HG03066 (cell line): ENCODE results near the gene CDH23.

Experiments used
- ATAC-seq: cut with Tn5 transposase; IDR thresholded peaks from one replicate; pipeline ENCODE4 v1.9.1; 2021; ENCODE audit warnings: low read depth; ENCODE audit not compliant: unreplicated experiment

The CDH23 gene

GRCh38 chr10:71553432-71553831 is 156.7 kb downstream of the CDH23 start:
- no peak for ATAC-seq

DNA sequence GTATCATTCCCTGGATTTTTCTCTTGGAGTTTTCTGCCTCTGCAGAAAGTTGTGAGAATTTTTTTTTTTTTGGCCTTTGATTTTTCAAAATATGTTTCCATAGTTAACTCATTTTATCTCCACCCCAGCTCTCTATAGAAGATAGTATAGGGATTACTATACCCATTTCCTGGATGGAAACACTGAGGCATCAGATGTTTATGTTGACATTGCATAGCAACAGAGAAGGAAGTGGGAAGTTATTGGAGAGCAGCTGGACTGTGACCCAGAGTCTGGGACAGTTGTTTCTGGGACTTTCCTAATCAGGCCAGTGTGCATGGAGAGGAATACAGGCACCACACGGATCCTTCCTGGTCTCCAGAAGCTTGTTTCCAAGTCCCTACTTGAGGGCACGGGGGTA is 158.0 kb downstream of the CDH23 start:
- no peak for ATAC-seq

- no peak for ATAC-seq
Observed at GRCh38 chr10:71555087-71555723, 158.5 kb downstream of the CDH23 start.

GRCh38 chr10:71555724-71556119 is 159.0 kb downstream of the CDH23 start:
- no peak for ATAC-seq

- no peak for ATAC-seq
Observed at GRCh38 chr10:71558991-71559390, 162.3 kb downstream of the CDH23 start.

DNA sequence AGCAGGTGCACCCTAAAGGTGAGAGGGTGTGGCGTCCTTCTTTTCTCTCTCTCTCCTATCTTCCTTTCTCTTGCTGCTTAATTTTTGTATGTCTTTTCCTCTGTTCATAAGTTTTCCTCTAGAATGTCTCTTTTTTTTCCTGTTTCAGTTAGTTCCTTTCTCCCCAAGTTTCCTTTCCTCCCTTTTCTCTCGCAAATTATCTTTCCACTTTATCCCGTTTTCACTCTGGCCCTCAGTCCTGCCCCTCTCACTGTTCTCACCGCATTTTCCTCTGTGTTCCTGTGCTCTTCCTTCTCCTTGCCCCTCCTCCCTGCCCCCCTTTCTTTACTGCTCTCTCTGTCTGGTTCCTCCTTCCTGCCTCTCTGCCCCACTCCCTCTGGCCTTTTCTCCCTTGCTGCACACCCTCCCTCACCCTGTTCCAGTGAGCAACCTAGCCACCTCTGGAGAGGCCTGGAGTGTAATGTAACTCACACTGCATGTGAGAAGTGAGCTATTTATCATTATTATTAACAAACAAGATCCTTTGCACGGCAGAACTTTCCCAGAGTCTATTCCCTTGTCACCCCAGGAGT is 164.4 kb downstream of the CDH23 start:
- no peak for ATAC-seq

GRCh38 chr10:71562181-71562580 is 165.5 kb downstream of the CDH23 start:
- no peak for ATAC-seq

GRCh38 chr10:71562904-71563303 is 166.2 kb downstream of the CDH23 start:
- no peak for ATAC-seq

GRCh38 chr10:71564194-71564820 is 167.6 kb downstream of the CDH23 start:
- no peak for ATAC-seq

GRCh38 chr10:71565284-71566000 is 168.7 kb downstream of the CDH23 start:
- no peak for ATAC-seq

DNA sequence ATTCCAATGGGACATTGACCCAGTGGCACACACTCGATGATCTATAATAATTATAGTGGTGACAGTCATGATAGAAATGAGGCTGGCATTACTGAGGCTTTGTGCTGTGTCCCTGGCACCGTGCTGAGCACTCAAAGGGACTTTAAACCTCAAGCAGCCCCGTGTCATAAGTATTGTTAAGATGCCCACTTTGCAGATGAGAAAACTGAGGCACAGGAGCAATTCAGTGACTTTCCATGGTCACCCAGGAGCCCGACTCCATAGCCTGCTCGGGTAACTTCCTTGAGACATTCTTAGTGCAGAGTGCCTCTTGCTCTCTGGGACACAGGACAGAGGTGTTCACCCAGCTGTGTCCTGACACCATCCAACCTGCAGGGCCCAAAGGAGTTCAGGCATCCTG is 170.3 kb downstream of the CDH23 start:
- ATAC-seq: no peak

- ATAC-seq: no peak
Observed at GRCh38 chr10:71568896-71569492, 172.3 kb downstream of the CDH23 start.

DNA sequence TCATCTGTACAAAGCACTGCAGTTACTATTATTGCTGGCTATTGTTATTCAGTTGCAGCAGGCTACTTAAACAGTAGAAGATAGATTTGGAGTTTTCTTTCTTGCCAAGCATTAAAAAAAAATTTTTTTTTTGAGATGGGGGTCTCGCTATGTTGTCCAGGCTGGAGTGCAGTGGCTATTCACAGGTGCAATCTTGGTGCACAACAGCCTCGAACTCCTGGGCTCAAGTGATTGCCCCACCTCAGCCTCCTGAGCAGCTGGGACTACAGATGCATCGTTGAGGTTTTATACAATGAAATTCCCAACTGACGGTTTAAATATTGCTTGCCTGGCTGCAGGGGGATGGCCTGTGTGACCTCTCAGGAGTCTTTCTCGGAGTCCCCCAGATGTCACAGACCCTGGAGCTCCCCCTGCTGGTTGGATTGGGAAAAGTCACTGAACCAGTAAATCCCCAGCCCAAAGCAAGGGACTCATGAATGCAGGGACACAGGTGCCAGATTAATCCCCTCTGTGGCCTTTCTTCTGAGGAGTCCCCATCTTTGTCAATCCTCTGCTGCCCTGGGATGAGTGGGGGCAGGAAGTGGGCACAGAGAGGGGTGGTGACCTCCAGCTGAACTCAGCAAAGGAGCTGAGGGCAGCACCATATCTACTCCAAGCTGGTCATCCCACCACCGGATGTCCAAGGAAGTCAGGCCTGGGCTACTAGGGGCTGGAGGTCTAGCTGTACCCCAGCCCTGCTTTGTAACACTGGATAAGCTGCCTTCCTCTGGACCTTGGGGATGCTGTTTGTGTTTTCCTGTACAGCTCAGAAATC is 173.3 kb downstream of the CDH23 start:
- no peak for ATAC-seq

DNA sequence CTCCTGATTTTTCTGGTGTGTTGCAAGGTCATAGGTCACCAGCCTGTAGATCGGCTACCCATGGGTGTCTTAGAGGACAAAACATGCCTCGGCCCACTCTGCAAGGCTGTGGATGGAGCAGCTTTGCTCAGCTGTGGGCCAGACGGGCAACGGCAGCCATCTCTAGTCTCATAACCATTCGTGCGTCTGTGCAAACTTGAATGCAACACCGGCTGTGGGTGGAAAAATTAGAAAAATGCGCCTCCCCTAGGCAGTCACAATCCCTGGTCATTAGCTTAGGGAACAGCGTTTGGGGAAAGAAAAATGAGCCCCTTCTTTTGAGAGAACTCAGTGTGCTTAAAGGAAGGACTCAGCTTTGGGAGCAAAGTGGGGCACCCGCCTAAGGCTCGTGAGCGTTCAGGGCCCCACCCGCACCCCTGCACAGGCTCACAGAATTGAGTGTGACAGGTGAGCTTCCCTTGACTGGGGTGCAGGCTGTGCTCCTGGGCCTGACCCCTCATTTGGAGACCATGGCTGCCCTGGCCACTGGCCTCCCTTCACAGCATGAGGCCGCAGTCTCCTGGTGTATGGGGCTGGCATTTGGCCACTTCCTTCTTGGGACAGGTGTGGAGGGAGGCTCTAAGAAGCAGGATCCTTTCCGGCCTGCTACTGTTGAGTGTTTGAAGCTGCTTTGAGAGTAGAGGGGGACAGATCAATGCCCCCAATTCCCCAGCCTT is 174.9 kb downstream of the CDH23 start:
- no peak for ATAC-seq

DNA sequence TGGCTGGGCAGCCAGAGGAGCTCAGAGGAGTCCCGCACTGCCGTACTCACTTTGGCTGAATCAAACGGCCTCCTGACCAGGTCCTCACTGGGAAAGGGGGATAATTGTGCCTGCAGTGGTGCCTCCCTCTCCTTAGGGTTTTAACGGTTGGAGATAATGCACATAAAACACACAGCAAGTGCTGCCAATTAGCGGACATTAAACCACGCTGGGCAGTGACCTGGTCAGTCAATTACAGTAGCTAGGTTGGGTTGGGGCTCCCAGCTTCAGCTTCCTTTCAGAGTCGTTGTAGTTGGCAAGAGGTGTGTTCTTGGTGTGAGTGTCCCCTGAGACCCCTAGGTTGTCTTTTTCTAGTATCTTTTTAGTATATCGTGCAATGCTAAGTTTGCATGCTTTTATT is 176.2 kb downstream of the CDH23 start:
- ATAC-seq: no peak

GRCh38 chr10:71573562-71574518 is 177.1 kb downstream of the CDH23 start:
- ATAC-seq: no peak

DNA sequence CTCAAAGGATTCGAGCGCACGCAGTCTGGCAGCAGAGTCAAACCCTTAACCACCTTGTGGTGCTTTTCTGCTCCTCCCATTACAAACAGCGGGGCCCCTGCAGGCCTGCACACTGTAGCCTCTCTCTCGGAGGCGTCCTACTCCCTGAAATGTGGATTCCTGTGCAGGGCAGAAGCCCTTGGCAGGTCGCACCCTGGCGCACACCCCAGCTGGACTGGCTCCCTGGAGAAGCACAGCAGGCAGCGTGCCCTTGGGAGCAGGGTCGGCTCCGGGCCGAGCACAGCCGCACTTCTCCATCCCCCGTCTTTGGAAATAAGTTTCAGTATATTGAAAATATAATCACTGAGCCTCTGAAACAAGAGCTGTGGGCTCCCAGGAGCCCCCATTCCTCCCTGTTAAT is 178.7 kb downstream of the CDH23 start:
- no peak for ATAC-seq

- ATAC-seq: no peak
Observed at GRCh38 chr10:71575934-71576801, 179.4 kb downstream of the CDH23 start.
